Measurements from ENCODE around the gene NALF2. TPM values are rescaled to one million over a fixed set of nuclear protein-coding genes. Genes with fewer than 3 reads are reported as not detected.

The NALF2 gene
- total RNA-seq, 1 experiment from 2014 or later: 4.7 TPM

GRCh38 chrX:69489625-69490024 lies 14.5 kb upstream of the NALF2 start:
- intact Hi-C loops (cut with micrococcal nuclease): loop anchor here (5.0 to 10.0 kb wide), 2 partner anchors 608 to 775 kb away; partner anchors contain the start of genes ARR3 and P2RY4
- H3K36me3 Mint-ChIP-seq (ENCODE audit: insufficient read depth, unreplicated experiment): no peaks in the 10 kb centered on the region
- H3K4me1 Mint-ChIP-seq (ENCODE audit: insufficient read depth, unreplicated experiment): peaks cover 7% of the 10 kb centered on the region
- H3K27ac Mint-ChIP-seq (ENCODE audit: low read depth, unreplicated experiment): no peak overlapping the region
- TF ChIP-seq CTCF (IDR thresholded peaks at IDR 0.05; ENCODE audit: unreplicated experiment): no peak
- CTCF ChIA-PET: no interaction called here
- no peak overlapping the region for H3K4me3 Mint-ChIP-seq (ENCODE audit: unreplicated experiment)
- BruUV-seq (replicated peaks): no TSS peak
- no peak for DNase-seq (ENCODE audit: unreplicated experiment)
- peaks cover 85% of the 10 kb centered on the region for H3K27me3 Mint-ChIP-seq (ENCODE audit: insufficient read depth, unreplicated experiment)
- no peaks in the 10 kb centered on the region for H3K9me3 Mint-ChIP-seq (ENCODE audit: unreplicated experiment)
- POLR2A ChIA-PET: no interaction called here

GRCh38 chrX:69493193-69493592 lies 10.9 kb upstream of the NALF2 start:
- Mint-ChIP-seq H3K27ac (ENCODE audit: low read depth, unreplicated experiment) (no peak overlapping the region), H3K36me3 (ENCODE audit: insufficient read depth, unreplicated experiment) (no peaks in the 10 kb centered on the region), H3K4me1 (ENCODE audit: insufficient read depth, unreplicated experiment) (peaks cover 7% of the 10 kb centered on the region), H3K4me3 (ENCODE audit: unreplicated experiment) (no peak overlapping the region), H3K9me3 (ENCODE audit: unreplicated experiment) (no peaks in the 10 kb centered on the region), H3K27me3 (ENCODE audit: insufficient read depth, unreplicated experiment) (peaks cover 66% of the 10 kb centered on the region)
- ChIA-PET CTCF (interaction anchor here (0.7 to 5.8 kb wide), 22 partner anchors 8 to 939 kb away, joined by 3 to 51 read pairs (median 4); partner anchors contain the start of gene IGBP1), POLR2A (interaction anchor here (0.6 to 1.4 kb wide), 2 partner anchors 603 to 701 kb away, joined by 5 to 6 read pairs; no protein-coding TSS in a partner anchor)
- BruUV-seq (replicated peaks): no TSS peak
- peak; percentile 71 for DNase-seq (ENCODE audit: unreplicated experiment)
- TF ChIP-seq CTCF (IDR thresholded peaks at IDR 0.05; ENCODE audit: unreplicated experiment): peak; percentile 69
- intact Hi-C loops (cut with micrococcal nuclease): loop anchor here (1.0 to 10.0 kb wide), 5 partner anchors 45 to 772 kb away; partner anchors contain the start of genes ARR3 and P2RY4

GRCh38 chrX:69493766-69494165 lies 10.4 kb upstream of the NALF2 start:
- Mint-ChIP-seq H3K36me3 (ENCODE audit: insufficient read depth, unreplicated experiment) (no peaks in the 10 kb centered on the region), H3K4me1 (ENCODE audit: insufficient read depth, unreplicated experiment) (peaks cover 7% of the 10 kb centered on the region), H3K9me3 (ENCODE audit: unreplicated experiment) (no peaks in the 10 kb centered on the region), H3K27ac (ENCODE audit: low read depth, unreplicated experiment) (no peak overlapping the region), H3K27me3 (ENCODE audit: insufficient read depth, unreplicated experiment) (peaks cover 60% of the 10 kb centered on the region), H3K4me3 (ENCODE audit: unreplicated experiment) (no peak overlapping the region)
- POLR2A ChIA-PET: interaction anchor here (0.6 to 1.4 kb wide), 2 partner anchors 603 to 700 kb away, joined by 5 to 6 read pairs; no protein-coding TSS in a partner anchor
- TF ChIP-seq CTCF (IDR thresholded peaks at IDR 0.05; ENCODE audit: unreplicated experiment): no peak
- peak; percentile 54 for DNase-seq (ENCODE audit: unreplicated experiment)
- CTCF ChIA-PET: interaction anchor here (0.6 to 5.8 kb wide), 16 partner anchors 8 to 639 kb away, joined by 3 to 51 read pairs (median 4); partner anchors contain the start of gene IGBP1
- BruUV-seq (replicated peaks): no TSS peak
- intact Hi-C loops (cut with micrococcal nuclease): loop anchor here (1.0 to 10.0 kb wide), 5 partner anchors 45 to 771 kb away; partner anchors contain the start of genes ARR3 and P2RY4

- intact Hi-C loops (cut with micrococcal nuclease): loop anchor here (10.0 kb wide), 1 partner anchor 769 kb away; the partner anchor contains the start of genes ARR3 and P2RY4
- Mint-ChIP-seq H3K27me3 (ENCODE audit: insufficient read depth, unreplicated experiment) (peaks cover 36% of the 10 kb centered on the region), H3K27ac (ENCODE audit: low read depth, unreplicated experiment) (no peak overlapping the region), H3K36me3 (ENCODE audit: insufficient read depth, unreplicated experiment) (no peaks in the 10 kb centered on the region), H3K9me3 (ENCODE audit: unreplicated experiment) (no peaks in the 10 kb centered on the region), H3K4me3 (ENCODE audit: unreplicated experiment) (no peak overlapping the region), H3K4me1 (ENCODE audit: insufficient read depth, unreplicated experiment) (peaks cover 7% of the 10 kb centered on the region)
- no peak for TF ChIP-seq CTCF (IDR thresholded peaks at IDR 0.05; ENCODE audit: unreplicated experiment)
- BruUV-seq (replicated peaks): no TSS peak
- POLR2A ChIA-PET: no interaction called here
- DNase-seq (ENCODE audit: unreplicated experiment): no peak
- CTCF ChIA-PET: interaction anchor here (1.2 to 5.8 kb wide), 2 partner anchors 42 to 601 kb away, joined by 3 to 51 read pairs; no protein-coding TSS in a partner anchor
These were observed 7.9 kb upstream of the NALF2 start for GRCh38 chrX:69496183-69496582.
